OCI-LY1 (cell line): ENCODE measurements around the gene ALDH3B2.
"Not testable (repeated sequence)": the region's sequence is repeated elsewhere in the genome, so short reads cannot be mapped to it uniquely, and the experiment has no call there.

Source experiments
- CTCF ChIP-seq: fragments of 200-600 bp; sonication (generic), shearing (Covaris generic); IDR thresholded peaks from 2 replicates; pipeline ENCODE4 v1.5.1; 2017; ENCODE audit warnings: mild to moderate bottlenecking, antibody characterized with exemption, low read length, moderate library complexity, mixed read lengths
- EZH2 ChIP-seq: fragments of 200-600 bp; sonication (generic), shearing (Covaris generic); IDR thresholded peaks from 2 replicates; pipeline ENCODE4 v1.8.0; 2017; ENCODE audit warnings: borderline replicate concordance, mixed run types, mild to moderate bottlenecking, antibody characterized with exemption, low read length, moderate library complexity, mixed read lengths

- TF ChIP-seq CTCF, EZH2: not testable (repeated sequence)
These were observed 50.6 kb downstream of the ALDH3B2 start for GRCh38 chr11:67623795-67624194.
